ENCODE data around the gene ADM2.

The ADM2 gene

DNA sequence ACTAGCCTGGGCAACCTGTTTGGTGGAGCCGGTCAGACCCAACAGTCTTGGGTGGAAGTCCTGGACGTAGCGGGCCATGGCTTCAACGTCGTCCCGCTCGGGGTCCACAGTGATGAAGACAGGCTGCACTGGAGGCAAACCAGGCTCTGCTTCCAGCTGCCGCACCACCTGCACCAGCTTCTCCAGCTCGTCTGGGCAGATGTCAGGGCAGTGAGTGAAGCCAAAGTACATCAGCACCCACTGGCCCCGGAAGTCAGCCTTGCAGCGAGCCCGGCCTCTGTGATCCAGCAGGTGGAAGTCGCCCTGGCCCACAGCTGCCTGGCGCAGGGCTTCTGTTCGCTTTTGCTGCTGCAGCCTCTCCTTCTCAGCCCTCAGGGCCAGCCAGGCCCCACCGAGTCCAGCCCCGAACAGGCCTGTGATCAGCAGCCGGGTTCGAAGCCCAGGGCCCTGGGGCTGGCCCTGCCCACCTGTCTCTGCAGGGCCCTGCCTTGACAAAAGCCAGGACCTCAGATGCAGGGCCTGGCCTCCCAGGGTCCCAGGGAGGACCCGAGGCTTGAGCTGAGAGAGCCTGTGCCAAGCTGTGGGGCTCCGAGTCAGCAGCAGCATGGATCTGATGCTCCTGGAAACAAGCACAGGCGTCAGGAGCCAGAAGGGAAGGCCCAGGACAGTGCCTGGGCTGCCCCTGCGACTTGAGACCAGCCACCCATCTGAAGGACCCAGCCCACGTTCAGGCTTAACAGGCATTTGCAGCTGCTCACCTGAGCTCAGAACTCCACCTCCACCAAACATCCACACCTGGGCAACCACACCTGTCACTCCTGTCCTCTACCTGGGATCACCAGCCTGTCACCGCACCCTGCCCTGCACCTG, 42.7 kb downstream of the ADM2 start:
- in situ Hi-C loops (cut with HindIII; ENCODE audit: low sequenced_read_pairs) = no loop called here

DNA sequence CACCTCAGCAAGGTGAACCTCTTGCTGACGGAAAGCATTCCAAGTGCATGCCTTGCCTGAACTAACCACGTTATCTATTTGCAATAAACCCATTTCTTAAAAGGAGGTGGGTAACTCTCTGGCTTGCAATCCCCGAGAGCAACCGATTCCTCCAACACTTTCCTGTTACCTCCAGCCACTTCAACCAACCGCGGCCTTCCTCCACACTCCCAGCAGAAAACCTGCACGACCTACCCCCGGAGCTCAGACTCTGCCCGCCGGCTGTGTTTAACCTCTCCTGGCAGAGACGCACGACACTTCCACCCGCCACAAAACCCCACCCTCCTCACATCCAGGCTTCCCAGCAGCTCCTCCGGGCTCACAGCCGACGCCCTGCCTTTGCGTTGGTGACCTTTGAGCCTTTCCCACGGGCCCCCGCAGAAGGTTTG, 43.3 kb downstream of the ADM2 start:
- in situ Hi-C loops (cut with HindIII; ENCODE audit: low sequenced_read_pairs) = no loop called here

DNA sequence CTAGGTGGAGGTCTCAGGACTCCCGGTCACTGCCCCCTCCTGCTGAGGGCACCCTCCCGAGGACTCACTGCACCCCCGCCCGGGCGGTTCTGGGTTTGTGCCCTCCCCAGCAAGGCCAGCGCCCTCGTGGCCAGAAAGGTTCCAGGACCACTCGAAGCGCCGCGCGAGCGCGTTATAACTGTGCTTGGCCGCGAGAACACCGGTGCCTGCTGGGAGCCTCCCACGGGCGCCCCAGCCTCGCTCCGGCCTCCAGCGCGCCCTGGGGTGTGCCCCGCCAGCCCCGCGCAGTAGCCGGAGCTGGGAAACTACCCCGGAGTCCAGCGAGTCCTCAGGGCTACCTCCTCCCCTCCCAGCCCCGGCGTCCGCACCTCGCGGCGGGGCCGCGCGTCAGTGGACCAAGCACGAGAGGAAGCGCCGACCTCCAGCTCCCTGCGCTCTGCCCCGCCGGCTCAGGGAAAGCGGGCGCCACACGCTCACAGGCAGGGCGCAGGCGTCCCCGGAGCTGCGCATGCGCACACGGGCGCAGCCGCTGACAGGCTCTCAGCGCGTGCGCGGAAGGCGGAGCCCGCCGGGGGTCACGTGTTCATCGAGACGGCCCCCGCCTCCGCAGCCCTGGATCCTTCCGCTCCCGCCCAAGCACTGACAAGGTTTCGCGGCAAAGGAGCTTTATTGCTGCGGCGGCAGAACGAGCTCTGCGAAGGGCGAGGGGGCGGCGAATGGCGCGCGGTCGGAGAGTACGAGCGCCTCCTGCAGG, 43.9 kb downstream of the ADM2 start, which contains the start of gene SCO2:
Gene SCO2, minus strand, starts transcription at position 495 of the 754 bp plus-strand sequence. CDS start 1,187 bp downstream, outside the sequence.
- in situ Hi-C loops (cut with HindIII; ENCODE audit: low sequenced_read_pairs) = no loop called here

DNA sequence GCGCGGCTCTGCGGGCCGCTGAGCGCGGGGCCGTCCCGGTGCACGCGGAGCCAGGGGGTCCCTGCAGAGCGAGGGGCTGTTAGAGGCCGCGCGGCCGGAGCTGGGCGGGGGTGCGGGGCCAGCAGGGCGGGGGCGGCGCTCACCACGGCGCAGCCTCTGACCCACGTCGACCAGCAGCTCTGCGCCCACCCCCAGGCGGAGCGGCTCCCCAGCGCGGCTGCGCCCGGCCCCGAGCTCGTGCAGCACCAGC, 44.4 kb downstream of the ADM2 start:
- in situ Hi-C loops (cut with HindIII; ENCODE audit: low sequenced_read_pairs) = no loop called here

DNA sequence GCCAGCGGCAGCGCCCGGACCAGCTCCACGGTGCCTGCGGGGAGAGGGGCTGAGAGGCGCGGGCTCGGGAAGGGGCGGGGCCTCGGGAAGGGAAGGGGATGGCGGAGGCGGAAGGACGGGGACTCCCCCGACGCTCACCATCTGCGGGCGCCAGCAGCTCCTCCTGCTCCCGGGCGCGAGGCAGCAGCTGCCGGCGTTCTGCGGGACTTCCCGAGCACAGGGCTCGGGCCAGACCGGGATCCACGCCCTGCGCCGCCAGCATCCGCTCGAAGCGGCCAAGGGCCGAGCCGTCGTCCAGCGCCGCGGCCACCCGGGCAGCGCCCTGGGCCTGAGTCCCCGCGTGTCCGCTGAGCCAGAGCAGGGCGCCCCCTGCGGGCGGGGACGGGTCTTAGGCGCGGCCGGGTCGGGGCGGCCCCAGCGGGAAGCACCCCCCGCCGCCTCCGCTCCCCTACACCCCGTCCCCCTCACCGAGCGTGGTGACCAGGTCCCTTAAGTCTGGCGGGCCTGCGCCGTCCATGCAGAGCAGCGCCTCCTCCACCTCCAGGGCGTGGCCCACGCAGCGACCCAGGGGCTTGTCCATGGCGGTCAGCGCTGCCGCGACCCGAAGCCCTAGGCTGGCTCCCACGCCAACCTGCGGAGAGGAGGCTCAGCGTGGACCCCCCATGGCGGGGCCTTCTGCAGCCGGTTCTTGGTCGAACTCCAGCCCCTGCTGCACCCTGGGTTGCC, 44.9 kb downstream of the ADM2 start:
- in situ Hi-C loops (cut with HindIII; ENCODE audit: low sequenced_read_pairs) = no loop called here

DNA sequence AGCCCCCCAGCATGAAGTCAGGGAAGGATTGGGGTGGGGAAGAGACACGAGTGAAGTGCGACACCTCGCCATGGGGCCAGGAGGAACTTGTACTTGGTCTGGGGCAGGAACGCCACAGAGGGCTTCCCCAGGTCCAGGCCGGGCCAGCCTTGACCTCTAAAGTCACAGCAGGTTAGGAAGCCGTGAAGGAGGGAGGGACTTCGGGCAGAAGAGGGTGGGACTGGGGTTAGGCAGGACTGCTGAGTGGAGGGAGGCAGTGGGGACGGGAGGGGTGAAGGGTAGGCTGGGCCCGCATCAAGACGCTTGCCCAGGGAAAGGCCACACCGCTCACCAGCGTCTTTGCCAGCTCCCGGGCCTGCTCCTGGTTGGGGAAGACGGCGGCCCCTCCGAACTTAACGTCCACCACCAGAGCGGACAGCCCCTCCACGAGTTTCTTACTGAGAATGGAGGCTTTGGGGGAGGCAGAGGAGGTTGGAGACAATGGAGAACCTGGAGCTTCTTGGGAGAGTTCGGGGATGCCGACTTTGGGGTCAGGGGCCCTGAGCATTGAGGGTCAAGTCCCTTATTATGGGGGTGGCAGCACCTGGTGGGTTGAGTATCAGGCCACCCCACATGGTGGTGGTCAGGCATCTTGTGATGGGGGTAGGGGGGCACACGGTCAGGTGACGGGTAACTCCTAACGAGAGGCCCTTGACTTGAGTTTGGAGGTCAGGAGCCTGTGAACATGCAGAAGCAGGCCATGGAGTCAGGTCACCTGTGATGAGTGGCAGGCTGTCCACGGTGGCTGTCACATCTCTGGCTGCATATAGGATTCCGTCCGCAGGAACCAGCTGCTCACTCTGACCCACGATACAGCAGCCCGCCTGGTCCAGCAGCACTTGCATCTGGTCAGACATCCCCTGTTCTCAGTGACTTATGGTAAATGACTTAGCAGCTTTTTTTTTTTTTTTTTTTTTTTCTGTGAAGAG, 45.8 kb downstream of the ADM2 start:
- in situ Hi-C loops (cut with HindIII; ENCODE audit: low sequenced_read_pairs) = no loop called here

DNA sequence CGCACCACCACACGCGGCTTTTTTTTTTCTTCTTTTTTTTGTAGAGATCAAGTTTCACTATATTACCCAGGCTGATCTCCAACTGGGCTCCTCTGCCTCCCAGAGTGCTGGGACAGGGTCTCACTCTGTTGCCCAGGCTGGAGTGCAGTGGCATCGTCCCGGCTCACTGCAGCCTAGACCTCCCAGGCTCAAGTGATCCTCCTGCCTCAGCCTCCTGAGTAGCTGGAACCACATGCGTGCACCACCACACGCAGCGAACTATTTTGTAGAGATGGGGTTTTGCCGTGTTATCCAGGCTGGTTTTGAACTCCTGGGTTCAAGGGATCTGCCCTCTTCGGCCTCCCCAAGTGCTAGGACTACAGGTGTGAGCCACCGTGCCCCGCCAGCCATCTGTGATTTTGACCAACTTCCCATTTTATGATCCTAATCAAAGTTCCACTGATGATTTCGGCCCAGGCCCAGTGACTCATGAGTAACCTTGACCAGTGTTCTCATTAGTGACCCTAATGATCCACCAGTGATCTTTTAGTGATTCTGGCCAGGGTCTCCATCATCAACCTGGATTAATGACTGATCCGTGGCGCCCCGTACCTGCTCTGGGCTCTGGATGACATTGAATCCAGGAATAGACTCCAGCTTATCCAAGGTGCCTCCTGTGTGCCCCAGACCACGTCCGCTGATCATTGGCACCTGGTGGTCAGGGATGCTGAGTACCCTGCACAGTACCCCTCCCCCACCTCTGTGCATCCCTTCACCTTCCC, 46.8 kb downstream of the ADM2 start:
- in situ Hi-C loops (cut with HindIII; ENCODE audit: low sequenced_read_pairs) = no loop called here

DNA sequence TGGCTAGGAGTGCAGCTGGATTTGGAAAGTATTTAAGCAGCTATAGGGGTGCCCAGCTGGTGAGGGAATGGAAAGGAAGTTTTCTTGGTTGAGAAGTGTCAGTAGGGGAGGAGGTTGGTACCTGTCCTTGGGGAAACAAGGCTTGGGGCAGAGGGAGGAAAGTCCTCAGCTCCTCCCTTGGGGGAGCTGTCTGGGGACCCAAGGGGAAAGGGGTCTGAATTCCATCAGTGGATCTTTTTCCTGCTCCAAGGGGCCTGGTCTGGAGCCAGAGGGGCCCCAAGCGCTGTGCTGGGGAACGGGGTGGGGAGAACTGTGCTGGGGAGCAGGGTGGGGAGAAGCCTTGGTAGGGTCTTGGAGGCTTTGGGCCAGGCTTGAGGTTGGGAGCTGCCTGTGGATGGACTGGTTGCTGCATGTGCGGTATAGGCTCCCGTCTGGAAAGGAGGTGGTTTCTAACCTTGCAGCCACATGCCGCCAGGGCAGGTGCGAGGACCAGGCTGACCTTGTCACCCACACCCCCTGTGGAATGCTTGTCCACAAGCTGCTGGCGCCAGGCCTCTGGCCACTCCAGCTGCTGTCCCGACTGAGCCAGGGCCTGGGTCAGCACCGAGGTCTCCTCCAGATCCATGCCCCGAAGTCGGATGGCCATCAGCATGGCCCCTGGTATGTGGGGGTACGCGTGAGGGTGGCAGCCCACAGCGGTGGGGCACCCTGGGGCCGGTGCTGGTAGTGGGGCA, 47.5 kb downstream of the ADM2 start:
- in situ Hi-C loops (cut with HindIII; ENCODE audit: low sequenced_read_pairs) = no loop called here

DNA sequence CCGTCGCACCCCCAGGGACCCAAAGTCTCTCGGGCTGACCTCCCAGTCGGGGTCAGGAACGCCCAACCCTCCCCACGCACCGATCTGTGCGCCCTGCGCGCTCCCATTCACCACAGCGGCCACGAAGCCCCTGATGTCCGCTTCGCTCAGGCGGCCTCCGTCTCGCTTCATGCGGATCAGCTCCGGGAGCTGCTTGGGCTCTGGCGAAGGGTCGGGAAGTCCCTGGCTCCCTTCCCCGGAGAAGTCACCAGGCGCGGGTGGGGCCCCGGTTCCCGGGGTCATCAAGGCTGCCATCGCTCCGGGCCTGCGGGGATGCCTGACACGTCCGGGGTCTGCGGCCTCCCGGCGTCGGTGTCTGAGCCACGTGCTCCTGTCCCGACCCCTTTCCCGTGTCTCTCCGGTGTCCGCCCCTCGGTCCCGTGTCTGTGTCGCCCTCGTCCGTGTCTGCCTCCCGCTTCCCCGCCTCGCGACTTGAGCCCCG, 48.1 kb downstream of the ADM2 start:
- in situ Hi-C loops (cut with HindIII; ENCODE audit: low sequenced_read_pairs) = no loop called here

DNA sequence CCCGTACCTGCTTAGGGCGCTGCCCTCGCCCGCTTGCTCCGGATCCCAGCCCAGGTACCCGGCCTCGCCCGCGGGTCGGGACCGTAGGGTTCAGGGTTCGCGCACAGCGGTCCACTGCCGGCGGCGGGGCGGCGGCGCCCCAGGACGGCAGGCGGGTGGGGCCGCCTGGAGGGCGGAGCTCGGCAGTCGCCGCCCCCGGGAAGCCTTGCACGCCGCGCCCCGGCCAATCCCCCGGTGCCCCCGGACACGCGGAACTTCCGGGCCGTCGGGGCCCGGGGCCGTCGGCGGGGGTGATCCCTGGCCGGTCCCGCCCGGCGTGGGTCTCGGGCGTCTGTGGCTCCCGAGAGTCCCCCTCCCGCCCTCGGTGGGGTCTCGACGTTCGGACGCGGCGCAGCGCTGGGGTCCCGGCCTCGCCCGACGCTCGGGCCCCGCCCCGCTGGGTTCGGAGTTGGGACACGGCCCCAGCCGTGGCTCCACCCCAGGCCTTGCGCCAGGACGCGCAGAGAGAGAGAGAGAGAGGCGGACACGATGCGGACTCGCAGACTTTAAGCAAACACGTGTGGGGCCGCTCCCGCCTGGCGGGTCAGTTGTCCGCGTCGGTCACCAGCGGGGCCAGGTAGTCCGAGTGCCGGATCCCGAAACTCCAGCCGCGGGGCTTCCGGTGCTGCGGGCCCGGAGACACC, 48.7 kb downstream of the ADM2 start, which contains the start of gene TYMP:
Gene TYMP, minus strand, starts transcription at position 116 of the 683 bp plus-strand sequence. CDS start 303 bp downstream, outside the sequence.
- in situ Hi-C loops (cut with HindIII; ENCODE audit: low sequenced_read_pairs) = no loop called here

DNA sequence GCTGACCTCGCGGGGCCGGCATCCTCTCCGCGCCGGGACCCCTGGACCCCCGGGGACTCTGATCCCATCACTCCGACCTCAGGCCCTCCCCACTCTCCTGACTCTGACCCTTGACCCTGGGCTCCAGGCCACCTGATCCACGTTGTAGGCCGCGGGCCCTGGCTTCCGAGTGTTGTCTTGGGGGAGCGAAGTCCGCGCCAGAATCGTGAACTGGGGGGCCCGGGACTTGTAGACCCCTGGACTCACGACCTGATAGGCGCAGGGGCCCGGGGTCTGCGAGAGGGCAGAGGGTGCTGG, 49.2 kb downstream of the ADM2 start:
- in situ Hi-C loops (cut with HindIII; ENCODE audit: low sequenced_read_pairs) = no loop called here

DNA sequence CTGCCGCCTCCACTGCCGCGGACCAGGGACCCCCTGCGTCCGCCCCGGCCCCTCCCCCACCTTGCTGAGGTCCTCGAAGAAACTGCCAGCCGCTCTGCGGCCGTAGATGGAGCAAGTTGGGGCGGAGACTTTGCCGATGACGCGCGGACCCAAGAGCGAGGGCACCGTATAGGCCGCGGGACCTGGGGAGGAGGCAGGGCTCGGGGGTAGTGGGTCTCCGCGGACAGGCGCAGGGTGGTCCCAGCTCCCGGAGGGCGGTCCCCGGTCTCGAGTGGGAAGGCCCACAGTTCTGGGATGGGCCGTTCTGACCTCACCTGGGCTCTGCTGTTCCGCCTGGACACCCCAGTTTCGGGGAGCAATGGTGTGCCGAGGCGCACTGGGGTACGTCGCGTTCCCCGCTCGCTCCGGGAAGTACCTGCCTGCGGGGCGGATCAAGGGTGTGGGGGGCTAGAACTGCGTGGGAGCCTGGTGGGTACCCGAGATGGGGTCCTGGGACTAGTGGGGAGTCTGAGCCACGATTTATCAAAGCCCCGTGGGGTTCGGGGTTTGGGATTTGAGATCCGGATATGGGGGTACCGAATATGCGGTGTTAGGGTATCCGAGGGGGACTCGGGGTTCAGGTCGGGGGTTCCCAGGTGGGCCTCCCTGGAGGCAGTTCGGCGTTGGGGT, 49.7 kb downstream of the ADM2 start:
- in situ Hi-C loops (cut with HindIII; ENCODE audit: low sequenced_read_pairs) = no loop called here

DNA sequence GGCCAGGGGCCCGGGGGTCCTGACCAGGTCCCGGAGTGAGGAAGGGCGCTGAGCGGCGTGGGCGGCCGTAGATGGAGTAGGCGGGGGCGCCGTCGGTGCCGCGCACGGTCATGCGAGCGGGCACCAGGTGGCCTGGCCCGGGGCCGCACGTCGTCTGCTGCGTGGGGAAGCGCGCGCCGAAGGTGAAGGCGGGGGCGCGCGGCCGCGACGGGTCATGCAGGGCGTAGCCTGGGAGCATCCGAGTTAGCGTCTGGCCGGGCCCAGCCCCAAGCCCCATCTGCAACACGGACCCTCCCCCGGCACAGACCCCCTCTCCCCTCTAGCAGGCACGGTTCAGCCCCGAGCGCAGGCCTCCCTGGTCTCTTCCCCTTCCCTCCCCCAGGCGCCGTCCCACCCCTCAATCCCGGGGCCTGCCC, 50.2 kb downstream of the ADM2 start:
- in situ Hi-C loops (cut with HindIII; ENCODE audit: low sequenced_read_pairs) = no loop called here

DNA sequence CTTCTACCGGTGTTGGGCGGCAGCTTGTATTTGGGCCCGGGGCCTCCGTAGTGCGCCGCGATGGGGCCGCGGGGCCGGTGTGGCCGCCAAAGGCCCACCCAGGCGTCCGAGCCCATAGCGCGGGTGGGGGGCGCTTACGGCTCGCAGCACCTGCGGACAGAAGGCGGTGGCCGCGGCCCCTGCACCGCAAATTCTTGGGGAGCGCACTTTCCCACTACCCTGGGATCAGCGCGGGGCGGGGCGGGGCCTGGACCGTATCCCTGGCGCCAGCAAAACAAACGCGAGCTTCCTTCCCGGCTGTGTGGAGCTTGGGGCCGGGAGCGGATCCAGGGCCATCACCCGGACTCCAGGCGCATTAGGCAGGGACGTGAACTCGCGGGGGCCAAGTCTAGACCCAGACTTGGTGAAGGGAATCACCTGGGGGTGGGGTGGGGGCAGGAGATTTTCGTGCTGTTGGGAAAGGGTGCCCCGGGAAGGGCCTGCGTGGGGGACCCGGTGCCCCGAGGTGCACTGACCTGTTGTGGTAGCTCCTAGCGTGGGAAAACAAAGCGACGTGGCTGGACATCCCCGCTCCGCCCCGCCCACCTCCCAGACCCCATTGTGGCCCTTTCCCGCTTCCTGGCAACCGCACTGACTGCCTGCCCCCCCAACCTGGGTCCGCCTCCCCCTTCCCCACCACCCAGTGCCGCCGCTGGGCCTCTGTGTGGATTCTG, 50.8 kb downstream of the ADM2 start:
- in situ Hi-C loops (cut with HindIII; ENCODE audit: low sequenced_read_pairs) = no loop called here

DNA sequence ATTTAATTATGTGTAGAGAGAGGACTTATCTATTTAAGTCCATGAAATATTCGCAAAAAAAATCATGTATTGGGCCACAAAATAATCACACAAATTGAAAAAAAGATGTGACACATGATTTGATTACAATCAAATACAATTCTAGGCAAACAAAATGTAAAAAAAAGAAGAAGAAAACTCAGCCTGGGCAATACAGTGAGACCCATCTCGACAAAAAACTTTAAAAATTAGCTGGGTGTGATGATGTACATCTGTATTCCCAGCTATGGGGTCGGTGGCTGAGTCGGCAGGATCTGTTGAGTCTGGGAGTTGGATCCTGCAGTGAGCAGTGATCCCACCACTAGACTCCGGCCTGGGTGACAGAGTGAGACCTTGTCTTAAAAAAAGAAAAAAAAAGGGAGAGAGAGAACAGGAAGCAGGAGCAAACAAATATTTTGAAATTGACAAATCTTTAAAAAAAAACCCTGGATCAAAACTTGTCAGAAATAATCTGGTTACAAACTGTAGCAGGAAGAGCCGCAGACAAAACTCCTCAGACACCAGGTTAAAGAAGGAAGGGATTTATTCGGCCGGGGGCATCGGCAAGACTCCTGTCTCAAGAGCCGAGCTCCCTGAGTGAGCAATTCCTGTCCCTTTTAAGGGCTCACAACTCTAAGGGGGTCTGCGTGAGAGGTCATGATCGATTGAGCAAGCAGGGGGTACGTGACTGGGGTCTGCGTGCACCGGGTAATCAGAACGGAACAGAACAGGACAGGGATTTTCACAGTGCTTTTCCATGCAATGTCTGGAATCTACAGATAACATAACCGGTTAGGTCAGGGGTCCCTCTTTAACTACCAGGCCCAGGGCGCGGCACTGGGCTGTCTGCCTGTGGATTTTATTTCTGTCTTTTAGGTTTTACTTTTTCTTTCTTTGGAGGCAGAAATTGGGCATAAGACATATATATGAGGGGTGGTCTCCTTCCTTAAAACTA, 51.8 kb downstream of the ADM2 start:
- in situ Hi-C loops (cut with HindIII; ENCODE audit: low sequenced_read_pairs) = no loop called here

Measured in DLD1 (cell line).